ENCODE data around the gene SLC37A1. TPM values are rescaled to one million over a fixed set of nuclear protein-coding genes. Genes with fewer than 3 reads are reported as not detected.

The SLC37A1 gene
- total RNA-seq, 1 experiment from 2014 or later = 37.7 TPM

- Histone ChIP-seq H2BK12ac (ENCODE audit: insufficient read length, low read depth, low read length) (no peak overlapping the region), H3K9me3 (ENCODE audit: control insufficient read depth, low read depth, low read length) (no peaks in the 10 kb centered on the region), H3K4ac (ENCODE audit: low read depth, low read length) (no peak overlapping the region), H2BK20ac (ENCODE audit: low read depth, low read length, poor library complexity, severe bottlenecking) (no peak overlapping the region), H2BK120ac (ENCODE audit: low read depth, low read length, poor library complexity, severe bottlenecking) (no peak overlapping the region), H3K79me1 (ENCODE audit: insufficient read depth, low read depth, low read length, poor library complexity, severe bottlenecking) (no peaks in the 10 kb centered on the region), H2AFZ (ENCODE audit: low read length) (no peak overlapping the region), H3K23ac (ENCODE audit: insufficient read length, low read depth, low read length) (no peak overlapping the region), H2BK15ac (ENCODE audit: low read depth, low read length) (no peak overlapping the region), H3T11ph (ENCODE audit: low read length) (no peak overlapping the region), H2BK5ac (ENCODE audit: insufficient read length, low read length) (no peak overlapping the region), H3K79me2 (ENCODE audit: insufficient read depth, low read length) (no peaks in the 10 kb centered on the region), H4K8ac (replicated peaks; ENCODE audit: insufficient read length, low read depth, low read length) (no peak overlapping the region), H4K20me1 (ENCODE audit: control insufficient read depth, insufficient read depth, insufficient read length) (no peaks in the 10 kb centered on the region), H3K4me1 (ENCODE audit: insufficient read depth, low read length) (no peaks in the 10 kb centered on the region), H3K56ac (ENCODE audit: insufficient read length, low read depth, low read length) (no peak overlapping the region), H2AK5ac (ENCODE audit: insufficient read length, low read length) (no peak overlapping the region), H3K27ac (ENCODE audit: insufficient read length, low read depth, low read length) (no peak overlapping the region), H3K18ac (ENCODE audit: insufficient read length, low read depth, low read length) (no peak overlapping the region), H3K4me2 (ENCODE audit: insufficient read depth, insufficient read length, low read length) (no peak overlapping the region), H4K5ac (ENCODE audit: insufficient read length, low read depth, low read length) (no peak overlapping the region), H3K14ac (ENCODE audit: insufficient read depth, low read length) (no peak overlapping the region; the same call in 1 of the 2 replicates), H3K23me2 (ENCODE audit: insufficient read length, low read depth, low read length, poor library complexity, severe bottlenecking) (no peaks in the 10 kb centered on the region), H4K91ac (ENCODE audit: insufficient read length, low read depth, low read length) (no peak overlapping the region), H3K27me3 (ENCODE audit: insufficient read depth, low read length) (no peaks in the 10 kb centered on the region), H3K9ac (ENCODE audit: extremely low read depth, insufficient read length, low read length) (no peak overlapping the region)
- Mint-ChIP-seq H3K36me3 (ENCODE audit: insufficient read depth in 1 of 3, low read depth in 3 of 3) (peaks cover 0 to 3% (median 3%) of the 10 kb centered on the region in 3 experiments; a peak in 2 of 7 replicates), H3K27me3 (ENCODE audit: low read depth) (peaks cover 52% of the 10 kb centered on the region), H3K9me3 (peaks cover 5 to 10% of the 10 kb centered on the region in 2 experiments; a peak in 3 of 5 replicates), H3K4me3 (no peak overlapping the region), H3K4me1 (no peaks in the 10 kb centered on the region), H3K27ac (no peak overlapping the region)
- DNase-seq = no peak
- no CpG with 5 or more reads among the region's 4 CpGs for WGBS (ENCODE audit: extremely low coverage, insufficient read length, low lambda C conversion rate)
- TF ChIP-seq, protein P1, sequence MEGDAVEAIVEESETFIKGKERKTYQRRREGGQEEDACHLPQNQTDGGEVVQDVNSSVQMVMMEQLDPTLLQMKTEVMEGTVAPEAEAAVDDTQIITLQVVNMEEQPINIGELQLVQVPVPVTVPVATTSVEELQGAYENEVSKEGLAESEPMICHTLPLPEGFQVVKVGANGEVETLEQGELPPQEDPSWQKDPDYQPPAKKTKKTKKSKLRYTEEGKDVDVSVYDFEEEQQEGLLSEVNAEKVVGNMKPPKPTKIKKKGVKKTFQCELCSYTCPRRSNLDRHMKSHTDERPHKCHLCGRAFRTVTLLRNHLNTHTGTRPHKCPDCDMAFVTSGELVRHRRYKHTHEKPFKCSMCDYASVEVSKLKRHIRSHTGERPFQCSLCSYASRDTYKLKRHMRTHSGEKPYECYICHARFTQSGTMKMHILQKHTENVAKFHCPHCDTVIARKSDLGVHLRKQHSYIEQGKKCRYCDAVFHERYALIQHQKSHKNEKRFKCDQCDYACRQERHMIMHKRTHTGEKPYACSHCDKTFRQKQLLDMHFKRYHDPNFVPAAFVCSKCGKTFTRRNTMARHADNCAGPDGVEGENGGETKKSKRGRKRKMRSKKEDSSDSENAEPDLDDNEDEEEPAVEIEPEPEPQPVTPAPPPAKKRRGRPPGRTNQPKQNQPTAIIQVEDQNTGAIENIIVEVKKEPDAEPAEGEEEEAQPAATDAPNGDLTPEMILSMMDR (conservative IDR thresholded peaks at IDR 0.05) = no peak
Observed at GRCh38 chr21:42599486-42599885, 85.8 kb downstream of the SLC37A1 start.
